Umbilical cord (tissue), 1 donor: ENCODE results near the gene GPBP1. TPM values are rescaled to one million over a fixed set of nuclear protein-coding genes. Genes with fewer than 3 reads are reported as not detected.

Source experiments
- total RNA-seq: library from RNA; depleted of rRNA; stranded (reverse); fragments of >200 nt; gene quantifications from one replicate; pipeline ENCODE4 v1.2.3, GENCODE V29; 2014; ENCODE audit warnings: low replicate concordance; ENCODE audit not compliant: insufficient read depth

GPBP1 gene
- total RNA-seq, 1 donor from 2014 or later: 76.6 TPM

Other genes with a start within 250 kb of the GPBP1 start
- 15.6 TPM for gene MIER3, start 221.9 kb upstream of the GPBP1 start, total RNA-seq